DMS79 treated with DMSO at 0.1 percent for 48 hours (cell line): ENCODE data around the gene PIGS.
"Not testable (repeated sequence)": the region's sequence is repeated elsewhere in the genome, so short reads cannot be mapped to it uniquely, and the experiment has no call there.

Experiments used
- DNase-seq: peaks from one replicate; lab custom pipeline; 2025; lab: John Stamatoyannopoulos, UW

The PIGS gene

GRCh38 chr17:28571361-28572122 lies at the start of gene PIGS:
PIGS (minus strand) TSS chr17:28571524; CDS start chr17:28571496, 28 bp downstream.
- peak; percentile 91 for DNase-seq

- no peak for DNase-seq
Observed at GRCh38 chr17:28620010-28620409, 48.7 kb upstream of the PIGS start.

GRCh38 chr17:28618464-28618863 lies 47.1 kb upstream of the PIGS start:
- DNase-seq = no peak

- no peak for DNase-seq
Observed at GRCh38 chr17:28616281-28616680, 45.0 kb upstream of the PIGS start.

GRCh38 chr17:28615260-28615940 lies 44.1 kb upstream of the PIGS start:
- DNase-seq = no peak

GRCh38 chr17:28613931-28614381 lies 42.6 kb upstream of the PIGS start, which contains the start of gene RSKR:
RSKR (minus strand) TSS chr17:28614185; CDS start chr17:28614161, 24 bp downstream.
- no peak for DNase-seq

GRCh38 chr17:28612936-28613872 lies 41.9 kb upstream of the PIGS start:
- DNase-seq = no peak

- no peak for DNase-seq
Observed at GRCh38 chr17:28612531-28612930, 41.2 kb upstream of the PIGS start.

- no peak for DNase-seq
Observed at GRCh38 chr17:28610376-28610775, 39.1 kb upstream of the PIGS start.

- not testable (repeated sequence) for DNase-seq
Observed at GRCh38 chr17:28604031-28604430, 32.7 kb upstream of the PIGS start.

GRCh38 chr17:28599311-28600184 lies 28.2 kb upstream of the PIGS start:
- DNase-seq = peak; percentile 74

- peak; percentile 95 for DNase-seq
Observed at GRCh38 chr17:28598799-28599310, 27.5 kb upstream of the PIGS start, which contains the start of gene SPAG5. SPAG5 (minus strand) TSS chr17:28599025; CDS start chr17:28598946, 79 bp downstream.

GRCh38 chr17:28598389-28598788 lies 27.1 kb upstream of the PIGS start:
- peak; percentile 59 for DNase-seq

GRCh38 chr17:28597606-28598383 lies 26.5 kb upstream of the PIGS start:
- DNase-seq = peak; percentile 37

GRCh38 chr17:28592260-28592659 lies 20.9 kb upstream of the PIGS start:
- DNase-seq = no peak

- DNase-seq = no peak
Observed at GRCh38 chr17:28585851-28586250, 14.5 kb upstream of the PIGS start.

- DNase-seq = no peak
Observed at GRCh38 chr17:28584434-28584833, 13.1 kb upstream of the PIGS start.

- no peak for DNase-seq
Observed at GRCh38 chr17:28582513-28582912, 11.2 kb upstream of the PIGS start.

- DNase-seq = no peak
Observed at GRCh38 chr17:28580959-28581358, 9.6 kb upstream of the PIGS start.

GRCh38 chr17:28579526-28579925 lies 8.2 kb upstream of the PIGS start:
- DNase-seq = no peak
